K562 treated with DMSO at 1 percent for 48 hours (cell line): ENCODE measurements around the gene TCHH. TPM values are rescaled to one million over a fixed set of nuclear protein-coding genes. Genes with fewer than 3 reads are reported as not detected.

ENCODE experiments used
- total RNA-seq: library from RNA; unstranded; fragments of 300-600 nt; gene quantifications from 2 replicates; pipeline ENCODE4 v1.2.3, GENCODE V29; 2022; ENCODE audit warnings: low replicate concordance; ENCODE audit errors: extremely low read depth

TCHH gene
- total RNA-seq = not detected in 2 replicates

GRCh38 chr1:152115344-152115743, at the start of gene TCHH:
TCHH (minus strand) TSS chr1:152115444; CDS start chr1:152114080, 1,364 bp downstream.

GRCh38 chr1:152159144-152159543, 43.9 kb upstream of the TCHH start, which contains the start of gene RPTN:
RPTN (minus strand) TSS chr1:152159228; CDS start chr1:152157889, 1,339 bp downstream.

GRCh38 chr1:152089014-152089674, 26.1 kb downstream of the TCHH start, which contains the start of gene TCHHL1:
TCHHL1 (minus strand) TSS chr1:152089064; CDS start chr1:152088143, 921 bp downstream.

Other genes starting within 250 kb of the TCHH start
- gene THEM4, start 205.9 kb downstream of the TCHH start, total RNA-seq = not detected in 2 replicates
- gene S100A10, start 121.6 kb downstream of the TCHH start, total RNA-seq = not detected in 2 replicates
- gene S100A11, start 78.4 kb downstream of the TCHH start, total RNA-seq = not detected in 2 replicates
- not detected in 2 replicates for gene TCHHL1, start 26.4 kb downstream of the TCHH start, total RNA-seq
- gene RPTN, start 43.8 kb upstream of the TCHH start, total RNA-seq = not detected in 2 replicates
- gene HRNR, start 108.7 kb upstream of the TCHH start, total RNA-seq = not detected in 2 replicates
- gene FLG, start 209.8 kb upstream of the TCHH start, total RNA-seq = not detected in 2 replicates
- not detected in 2 replicates for gene FLG2, start 244.6 kb upstream of the TCHH start, total RNA-seq